GM19455 (cell line): ENCODE measurements around the gene TUT7.
"Not testable (repeated sequence)": the region's sequence is repeated elsewhere in the genome, so short reads cannot be mapped to it uniquely, and the experiment has no call there.

Source experiments
- ATAC-seq: cut with Tn5 transposase; IDR thresholded peaks from one replicate; pipeline ENCODE4 v1.9.1; 2021; ENCODE audit not compliant: unreplicated experiment

Gene TUT7

GRCh38 chr9:86354011-86354817 is at the start of gene TUT7:
TSS of gene TUT7 (minus strand) at chr9:86354410. CDS start at chr9:86353199, 1,211 bp downstream.
- ATAC-seq, result peak; percentile 79

- no peak for ATAC-seq
These were observed 48.4 kb upstream of the TUT7 start for GRCh38 chr9:86402591-86402990.

GRCh38 chr9:86396412-86396811 is 42.2 kb upstream of the TUT7 start:
- no peak for ATAC-seq

- not testable (repeated sequence) for ATAC-seq
These were observed 36.0 kb upstream of the TUT7 start for GRCh38 chr9:86390184-86390583.

- no peak for ATAC-seq
These were observed 35.4 kb upstream of the TUT7 start for GRCh38 chr9:86389628-86390027.

- no peak for ATAC-seq
These were observed 33.2 kb upstream of the TUT7 start for GRCh38 chr9:86387376-86387775.

- ATAC-seq, result not testable (repeated sequence)
These were observed 28.8 kb upstream of the TUT7 start for GRCh38 chr9:86383000-86383399.

- no peak for ATAC-seq
These were observed 21.8 kb upstream of the TUT7 start for GRCh38 chr9:86376016-86376415.

- ATAC-seq, result no peak
These were observed 15.6 kb upstream of the TUT7 start for GRCh38 chr9:86369810-86370209.

- ATAC-seq, result no peak
These were observed 14.8 kb upstream of the TUT7 start for GRCh38 chr9:86368871-86369521.

GRCh38 chr9:86361176-86361575 is 7.0 kb upstream of the TUT7 start:
- no peak for ATAC-seq

DNA sequence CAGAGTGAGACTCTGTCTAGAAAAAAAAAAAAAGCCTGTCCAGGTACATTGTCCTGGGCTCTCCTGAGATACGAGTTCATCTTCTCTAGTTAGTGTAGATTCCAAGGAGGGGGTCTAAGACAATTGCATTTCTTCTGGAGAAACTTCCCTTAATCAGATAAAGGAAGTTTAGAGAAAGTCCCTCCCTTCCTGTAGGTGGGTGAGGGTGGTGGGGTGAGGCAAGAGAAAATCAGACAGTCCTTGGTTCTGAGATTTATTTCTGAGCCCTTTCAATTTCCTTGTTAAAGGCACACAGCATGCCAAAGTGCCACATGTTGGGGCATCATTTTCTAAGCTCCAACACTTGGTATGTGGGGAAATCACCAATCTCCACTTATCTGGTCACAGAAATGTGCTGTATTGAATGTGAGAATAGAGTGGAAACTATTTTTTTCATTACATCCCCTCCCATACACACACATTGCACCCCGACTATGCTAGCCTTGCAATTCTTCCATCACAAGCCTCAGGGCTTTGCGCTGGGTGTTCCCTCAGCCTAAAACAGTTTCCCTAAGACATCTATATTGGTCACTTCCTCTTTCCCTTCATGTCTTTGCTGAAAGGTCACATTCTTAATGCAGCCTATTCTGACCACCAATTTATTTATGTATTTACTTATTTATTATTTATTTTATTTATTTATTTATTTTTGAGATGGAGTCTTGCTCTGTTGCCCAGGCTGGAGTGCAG is 5.1 kb upstream of the TUT7 start:
- ATAC-seq, result no peak

- no peak for ATAC-seq
These were observed 3.0 kb upstream of the TUT7 start for GRCh38 chr9:86356871-86357866.

DNA sequence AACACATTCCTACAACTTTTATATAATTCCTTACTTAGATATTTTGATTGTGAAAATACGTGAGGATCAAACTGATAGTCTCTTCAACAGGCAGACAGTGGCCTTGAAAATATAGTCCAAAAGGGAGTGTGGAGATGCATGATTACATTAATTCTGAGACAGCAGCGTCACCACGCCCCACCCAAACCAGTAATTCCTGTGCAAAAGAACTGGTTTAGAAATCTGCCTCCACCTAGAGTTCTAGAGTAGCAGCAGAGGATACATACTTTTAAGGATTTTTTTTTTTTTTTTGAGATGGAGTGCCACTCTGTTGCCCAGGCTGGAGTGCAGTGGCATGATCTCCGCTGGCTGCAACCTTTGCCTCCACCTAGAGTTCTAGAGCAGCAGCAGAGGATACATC is 1.6 kb upstream of the TUT7 start:
- ATAC-seq, result no peak

DNA sequence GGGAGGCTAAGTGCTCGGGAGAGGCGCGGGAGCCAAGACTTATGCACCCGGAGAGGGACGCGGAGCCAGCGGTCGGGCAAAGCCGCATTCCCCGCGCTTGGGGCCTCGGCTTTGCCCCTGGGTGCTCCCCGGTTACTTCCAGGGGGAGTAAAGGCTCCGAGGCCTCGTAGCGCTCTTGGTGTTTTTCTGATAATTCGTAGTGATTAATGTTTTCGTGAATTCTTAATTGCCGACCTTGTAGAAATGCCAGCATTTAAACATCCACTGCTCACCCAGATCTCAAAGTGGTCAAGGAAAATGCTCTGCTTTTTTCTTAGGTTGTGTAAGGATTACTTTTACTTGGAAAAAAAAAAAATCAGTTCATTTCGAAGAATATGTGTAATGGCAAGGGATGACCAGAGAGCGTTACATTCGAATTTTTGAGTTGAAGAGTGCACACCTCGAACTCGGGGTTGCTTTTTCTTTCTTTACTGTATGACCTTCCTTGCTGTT is 654 bp upstream of the TUT7 start:
- ATAC-seq, result no peak

GRCh38 chr9:86353655-86354010 is 577 bp downstream of the TUT7 start:
- ATAC-seq, result peak; percentile 12

- no peak for ATAC-seq
These were observed 1.7 kb downstream of the TUT7 start for GRCh38 chr9:86352440-86353077.

- ATAC-seq, result no peak
These were observed 2.3 kb downstream of the TUT7 start for GRCh38 chr9:86351880-86352279.

DNA sequence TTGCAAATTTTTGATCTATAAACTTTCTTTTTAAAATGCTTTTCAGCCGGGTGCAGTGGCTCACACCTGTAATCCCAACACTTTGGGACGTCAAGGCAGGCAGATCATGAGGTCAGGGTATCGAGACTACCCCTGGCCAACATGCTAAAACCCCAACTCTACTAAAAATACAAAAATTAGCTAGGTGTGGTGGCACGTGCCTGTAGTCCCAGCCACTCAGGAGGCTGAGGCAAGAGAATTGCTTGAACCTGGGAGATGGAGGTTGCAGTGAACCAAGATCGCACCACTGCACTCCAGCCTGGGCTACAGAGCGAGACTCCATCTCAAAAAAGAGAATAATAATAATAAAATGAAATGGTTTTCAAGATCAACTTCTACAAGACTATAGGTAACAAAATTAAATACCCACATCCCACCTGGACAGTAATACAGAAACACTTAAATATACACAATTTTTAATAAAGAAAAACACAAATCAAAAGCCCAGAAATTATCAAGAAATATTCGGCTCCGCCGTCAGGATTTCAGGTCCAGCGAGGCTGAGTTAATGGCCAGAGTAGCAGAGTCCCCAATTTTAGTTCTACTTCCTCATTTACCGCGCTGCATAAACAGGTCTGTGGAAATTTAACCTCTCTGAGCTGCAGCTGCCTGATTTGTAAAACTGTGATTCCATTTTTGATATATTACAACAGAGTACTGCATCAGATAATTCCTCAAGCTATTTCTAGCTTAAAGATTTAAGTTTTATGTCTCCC is 4.0 kb downstream of the TUT7 start:
- no peak for ATAC-seq
